Liver (tissue), 9 donors: ENCODE measurements around the gene DYSF. TPM values are rescaled to one million over a fixed set of nuclear protein-coding genes. Genes with fewer than 3 reads are reported as not detected.

ENCODE experiments used
- DNase-seq: peaks from one replicate; pipeline ENCODE4 v3.0.0-alpha.2; 2017; ENCODE audit warnings: low spot score
- H3K27ac ChIP-seq, 2 donors: one replicate each; pipeline ENCODE4 v1.7.0; 2013; ENCODE audit warnings: inconsistent platforms in 2 of 2, low read length in 2 of 2, control low read depth in 1 of 2, low read depth in 1 of 2, mild to moderate bottlenecking in 1 of 2
- H3K27me3 ChIP-seq, 4 donors: one replicate each; pipeline versions ENCODE4 v1.6.1 to v1.7.0; 2013; ENCODE audit warnings: low read length in 3 of 4, inconsistent platforms in 1 of 4, mild to moderate bottlenecking in 1 of 4, moderate library complexity in 1 of 4; ENCODE audit not compliant: control insufficient read depth in 4 of 4, insufficient read depth in 4 of 4
- H3K36me3 ChIP-seq, 4 donors: one replicate each; pipeline versions ENCODE4 v1.6.1 to v1.7.0; 2013; ENCODE audit warnings: low read length in 3 of 4, mild to moderate bottlenecking in 3 of 4, low read depth in 1 of 4, moderate library complexity in 1 of 4; ENCODE audit not compliant: control insufficient read depth in 4 of 4, insufficient read depth in 3 of 4
- H3K4me1 ChIP-seq, 4 donors: one replicate each; pipeline versions ENCODE4 v1.6.1 to v1.7.0; 2013; ENCODE audit warnings: low read length in 3 of 4, mild to moderate bottlenecking in 3 of 4, moderate library complexity in 1 of 4; ENCODE audit not compliant: control insufficient read depth in 4 of 4, insufficient read depth in 4 of 4
- H3K4me3 ChIP-seq, 3 donors: one replicate each; pipeline versions ENCODE4 v1.6.1 to v1.7.0; 2013; ENCODE audit warnings: low read length in 3 of 3, control low read depth in 1 of 3, low read depth in 1 of 3, mild to moderate bottlenecking in 1 of 3
- H3K9ac ChIP-seq, 2 donors: one replicate each; pipeline ENCODE4 v1.7.0; 2013; ENCODE audit warnings: low read length in 2 of 2, mild to moderate bottlenecking in 2 of 2, moderate library complexity in 2 of 2, control low read depth in 1 of 2, low read depth in 1 of 2
- H3K9me3 ChIP-seq, 4 donors: one replicate each; pipeline versions ENCODE4 v1.6.1 to v1.7.0; 2013; ENCODE audit warnings: low read length in 3 of 4; ENCODE audit not compliant: control insufficient read depth in 4 of 4
- CTCF ChIP-seq: fragments of 150-350 bp; IDR thresholded peaks from 2 replicates; pipeline ENCODE4 v1.5.1; 2017; ENCODE audit warnings: improper control_type of control experiment, low read depth, low read length; ENCODE audit not compliant: missing input control
- HNF4A ChIP-seq, 2 donors: conservative IDR thresholded peaks; 2 replicates each; pipeline ENCODE4 v1.6.1; 2016; ENCODE audit warnings: antibody characterized with exemption in 2 of 2, mild to moderate bottlenecking in 2 of 2
- HNF4G ChIP-seq: IDR thresholded peaks from 2 replicates; pipeline ENCODE4 v1.6.1; 2016; ENCODE audit warnings: antibody characterized with exemption
- JUND ChIP-seq, 2 donors: IDR thresholded peaks; 2 replicates each; pipeline ENCODE4 v1.6.1; 2016; ENCODE audit warnings: antibody characterized with exemption in 2 of 2
- NR2F2 ChIP-seq: IDR thresholded peaks from 2 replicates; pipeline ENCODE4 v1.6.1; 2016; ENCODE audit warnings: antibody characterized with exemption
- RAD21 ChIP-seq, 2 donors: IDR thresholded peaks; 2 replicates each; pipeline ENCODE4 v1.6.1; 2016; ENCODE audit warnings: antibody characterized with exemption in 2 of 2, mild to moderate bottlenecking in 2 of 2
- RXRA ChIP-seq, 2 donors: IDR thresholded peaks; 2 replicates each; pipeline ENCODE4 v1.6.1; 2017 to 2018; ENCODE audit warnings: antibody characterized with exemption in 2 of 2, mild to moderate bottlenecking in 1 of 2
- SP1 ChIP-seq: IDR thresholded peaks from 2 replicates; pipeline ENCODE4 v1.6.1; 2018; ENCODE audit warnings: antibody characterized with exemption, mild to moderate bottlenecking
- TAF1 ChIP-seq: conservative IDR thresholded peaks from 2 replicates; pipeline ENCODE4 v1.6.1; 2016; ENCODE audit warnings: antibody characterized with exemption, mild to moderate bottlenecking
- WGBS: extraction: QIAGEN DNeasy Blood & Tissue Kit; methylation state at CpG from one replicate; pipeline ENCODE4 v1.1.7; 2013; 5-methylcytosine and 5-hydroxymethylcytosine counted together
- polyA plus RNA-seq, 2 donors: library from polyadenylated mRNA; stranded (reverse) in 1 of 2; unstranded in 1 of 2; fragments of 200-250 nt in 1 of 2; fragments of >200 nt in 1 of 2; fragmentation: Nextera tagmentation in 1 of 2; extraction: Ambion mirVana in 1 of 2; gene quantifications; one replicate each; pipeline versions ENCODE4 v1.2.1 to v1.2.3, GENCODE V29; 2013 to 2015
- total RNA-seq, 2 donors: library from RNA; depleted of rRNA; stranded (reverse); fragments of >200 nt; gene quantifications; one replicate each; pipeline ENCODE4 v1.2.3, GENCODE V29; 2014
- TF ChIP-seq, protein P1 (sequence below): IDR thresholded peaks from 2 replicates; pipeline ENCODE4 v1.6.1; 2016; ENCODE audit warnings: antibody characterized with exemption
- donor health status: healthy.
- donor health status: healthy.
- donor health status: healthy.
- donor health status: healthy.
- donor health status: healthy.

The DYSF gene
- total and polyA plus RNA-seq, 4 donors: 8.5 to 20.8 (median 13.6) TPM

- Histone ChIP-seq H3K4me3 (no peak overlapping the region), H3K9me3 (no peaks in the 10 kb centered on the region), H3K27ac (no peak overlapping the region), H3K27me3 (no peaks in the 10 kb centered on the region), H3K9ac (no peak overlapping the region), H3K36me3 (peaks cover 0 to 15% (median 4%) of the 10 kb centered on the region in 4 donors), H3K4me1 (peaks cover 0 to 8% (median 0%) of the 10 kb centered on the region in 4 donors)
- TF ChIP-seq CTCF (peak; percentile 55), RXRA (IDR thresholded peaks at IDR 0.05) (no peak), RAD21 (IDR thresholded peaks at IDR 0.05) (peak; percentile 71 to 82), NR2F2 (no peak), SP1 (no peak)
- 87% methylated on average over 7 of the region's 7 CpGs for WGBS
- no peak for DNase-seq
Measured at GRCh38 chr2:71530641-71531332, 77.4 kb downstream of the DYSF start.

DNA sequence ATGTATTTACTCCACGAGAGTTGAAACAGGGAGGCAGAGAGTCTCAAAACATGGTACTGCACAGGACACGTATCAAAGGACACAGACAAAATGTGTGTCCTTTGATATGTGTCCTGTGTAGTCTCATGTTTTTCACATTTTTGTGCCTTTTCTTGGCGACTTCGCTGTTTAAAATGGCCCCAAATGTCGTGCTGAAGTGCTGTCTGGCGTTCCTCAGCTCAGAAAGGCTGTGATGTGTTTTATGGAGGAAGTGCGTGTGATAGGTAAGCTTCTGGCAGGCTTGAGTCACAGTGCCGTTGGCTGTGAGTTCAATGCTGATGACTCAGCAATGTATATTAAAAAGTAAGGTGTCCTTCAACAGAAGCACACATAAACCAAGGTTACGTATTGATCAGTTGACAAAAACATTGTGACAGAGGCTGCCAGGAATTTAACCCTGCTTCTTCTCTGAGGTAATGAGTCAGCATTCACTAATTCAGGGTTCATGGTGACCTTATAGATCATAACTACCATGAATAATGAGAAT, 78.2 kb downstream of the DYSF start:
- WGBS: 65% methylated on average over 9 of the region's 9 CpGs
- Histone ChIP-seq H3K27me3 (no peaks in the 10 kb centered on the region), H3K4me1 (peaks cover 0 to 8% (median 0%) of the 10 kb centered on the region in 4 donors), H3K27ac (no peak overlapping the region), H3K4me3 (no peak overlapping the region), H3K9ac (no peak overlapping the region), H3K9me3 (no peaks in the 10 kb centered on the region), H3K36me3 (peaks cover 0 to 18% (median 4%) of the 10 kb centered on the region in 4 donors)
- TF ChIP-seq RXRA (IDR thresholded peaks at IDR 0.05) (peak in 1 of 2 donors; percentile 19), HNF4A (conservative IDR thresholded peaks at IDR 0.05) (peak in 1 of 2 donors; percentile 11), HNF4G (no peak)
- no peak for DNase-seq

DNA sequence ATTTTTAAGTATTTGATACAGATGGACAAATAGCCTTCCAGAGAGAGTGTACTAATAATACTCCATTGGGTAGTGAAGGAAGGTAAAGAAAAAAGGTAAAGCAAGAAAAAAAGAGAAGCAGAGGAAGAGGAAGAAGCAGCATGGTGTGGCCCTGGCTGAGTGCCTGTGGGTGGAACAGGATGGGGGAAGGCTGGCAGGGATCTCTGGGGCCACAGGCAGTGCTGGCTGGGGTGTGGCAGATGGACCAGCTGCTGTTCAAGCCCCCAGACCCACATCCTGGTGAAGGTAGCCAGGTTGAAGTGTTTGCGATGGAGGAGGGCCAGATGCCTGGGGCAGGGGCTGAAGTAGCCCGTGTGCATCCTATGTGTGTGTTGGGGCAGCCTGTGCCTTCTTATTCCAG, 79.0 kb downstream of the DYSF start:
- TF ChIP-seq, protein P1, sequence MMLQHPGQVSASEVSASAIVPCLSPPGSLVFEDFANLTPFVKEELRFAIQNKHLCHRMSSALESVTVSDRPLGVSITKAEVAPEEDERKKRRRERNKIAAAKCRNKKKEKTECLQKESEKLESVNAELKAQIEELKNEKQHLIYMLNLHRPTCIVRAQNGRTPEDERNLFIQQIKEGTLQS: no peak
- TF ChIP-seq JUND (IDR thresholded peaks at IDR 0.05): no peak
- no peak for TF ChIP-seq HNF4A (conservative IDR thresholded peaks at IDR 0.05)
- no peak for TF ChIP-seq TAF1
- TF ChIP-seq NR2F2: no peak
- TF ChIP-seq RAD21 (IDR thresholded peaks at IDR 0.05): no peak
- TF ChIP-seq HNF4G: no peak
- no peak for TF ChIP-seq CTCF
- peaks cover 0 to 8% (median 0%) of the 10 kb centered on the region in 4 donors for H3K4me1 ChIP-seq
- no peak overlapping the region for H3K27ac ChIP-seq
- DNase-seq: no peak
- peaks cover 0 to 18% (median 4%) of the 10 kb centered on the region in 4 donors for H3K36me3 ChIP-seq
- no peaks in the 10 kb centered on the region for H3K27me3 ChIP-seq
- no peak overlapping the region for H3K4me3 ChIP-seq
- H3K9ac ChIP-seq: no peak overlapping the region
- WGBS: 93% methylated on average over 2 of the region's 2 CpGs
- no peaks in the 10 kb centered on the region for H3K9me3 ChIP-seq
